ENCODE data around the gene IFNGR2. TPM values are rescaled to one million over a fixed set of nuclear protein-coding genes. Genes with fewer than 3 reads are reported as not detected.

IFNGR2 gene, protein sequence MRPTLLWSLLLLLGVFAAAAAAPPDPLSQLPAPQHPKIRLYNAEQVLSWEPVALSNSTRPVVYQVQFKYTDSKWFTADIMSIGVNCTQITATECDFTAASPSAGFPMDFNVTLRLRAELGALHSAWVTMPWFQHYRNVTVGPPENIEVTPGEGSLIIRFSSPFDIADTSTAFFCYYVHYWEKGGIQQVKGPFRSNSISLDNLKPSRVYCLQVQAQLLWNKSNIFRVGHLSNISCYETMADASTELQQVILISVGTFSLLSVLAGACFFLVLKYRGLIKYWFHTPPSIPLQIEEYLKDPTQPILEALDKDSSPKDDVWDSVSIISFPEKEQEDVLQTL
- 42.4 and 56.8 TPM in 2 replicates for total RNA-seq

DNA sequence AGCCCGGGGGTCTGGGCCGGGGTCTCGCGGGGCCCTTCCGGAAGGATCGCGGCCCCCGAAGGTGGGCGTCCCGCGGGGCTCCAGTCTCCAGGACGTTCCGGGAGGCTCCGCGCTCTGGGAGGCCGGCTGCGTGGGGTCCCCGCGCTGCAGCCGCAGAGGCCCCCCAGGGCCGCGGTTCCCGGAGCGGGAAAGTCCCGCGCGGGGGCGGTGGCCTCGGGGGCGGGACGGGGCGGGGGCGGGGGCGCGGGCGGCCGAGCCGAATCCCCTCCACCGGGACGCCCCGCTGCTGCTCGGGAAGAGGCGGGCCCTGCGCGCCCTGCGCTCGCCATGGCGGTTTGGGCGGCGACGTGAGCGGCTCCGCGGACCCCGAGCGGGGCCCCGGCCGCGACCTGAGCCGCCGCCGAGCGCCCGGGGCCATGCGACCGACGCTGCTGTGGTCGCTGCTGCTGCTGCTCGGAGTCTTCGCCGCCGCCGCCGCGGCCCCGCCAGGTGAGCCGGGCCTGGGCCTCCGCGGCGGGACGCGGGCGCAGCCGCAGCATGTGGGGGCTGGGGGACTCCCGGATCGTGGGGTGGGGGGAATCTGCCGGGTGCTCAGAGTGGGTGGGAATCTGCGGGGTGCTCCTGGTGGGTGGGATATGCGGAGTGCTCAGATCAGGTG is at the start of gene IFNGR2:
Gene IFNGR2 (plus strand): TSS at position 286 of the 658 bp plus-strand sequence. CDS start 131 bp downstream, at position 417.
- TF ChIP-seq, protein P1, sequence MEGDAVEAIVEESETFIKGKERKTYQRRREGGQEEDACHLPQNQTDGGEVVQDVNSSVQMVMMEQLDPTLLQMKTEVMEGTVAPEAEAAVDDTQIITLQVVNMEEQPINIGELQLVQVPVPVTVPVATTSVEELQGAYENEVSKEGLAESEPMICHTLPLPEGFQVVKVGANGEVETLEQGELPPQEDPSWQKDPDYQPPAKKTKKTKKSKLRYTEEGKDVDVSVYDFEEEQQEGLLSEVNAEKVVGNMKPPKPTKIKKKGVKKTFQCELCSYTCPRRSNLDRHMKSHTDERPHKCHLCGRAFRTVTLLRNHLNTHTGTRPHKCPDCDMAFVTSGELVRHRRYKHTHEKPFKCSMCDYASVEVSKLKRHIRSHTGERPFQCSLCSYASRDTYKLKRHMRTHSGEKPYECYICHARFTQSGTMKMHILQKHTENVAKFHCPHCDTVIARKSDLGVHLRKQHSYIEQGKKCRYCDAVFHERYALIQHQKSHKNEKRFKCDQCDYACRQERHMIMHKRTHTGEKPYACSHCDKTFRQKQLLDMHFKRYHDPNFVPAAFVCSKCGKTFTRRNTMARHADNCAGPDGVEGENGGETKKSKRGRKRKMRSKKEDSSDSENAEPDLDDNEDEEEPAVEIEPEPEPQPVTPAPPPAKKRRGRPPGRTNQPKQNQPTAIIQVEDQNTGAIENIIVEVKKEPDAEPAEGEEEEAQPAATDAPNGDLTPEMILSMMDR (IDR thresholded peaks at IDR 0.05; ENCODE audit: insufficient read depth, low read length, severe bottlenecking): no peak
- no peaks in the 10 kb centered on the region for H3K36me3 ChIP-seq (ENCODE audit: control insufficient read depth, insufficient read depth, low read length)
- peak within 1 kb of the TSS; percentile 54 for H3K4me3 ChIP-seq (ENCODE audit: low read depth, low read length)
- no peaks in the 10 kb centered on the region for H3K27me3 ChIP-seq (ENCODE audit: control insufficient read depth, insufficient read depth, low read length)
- FAIRE-seq (no peak), DNase-seq (ENCODE audit: low read depth) (no peak)

DNA sequence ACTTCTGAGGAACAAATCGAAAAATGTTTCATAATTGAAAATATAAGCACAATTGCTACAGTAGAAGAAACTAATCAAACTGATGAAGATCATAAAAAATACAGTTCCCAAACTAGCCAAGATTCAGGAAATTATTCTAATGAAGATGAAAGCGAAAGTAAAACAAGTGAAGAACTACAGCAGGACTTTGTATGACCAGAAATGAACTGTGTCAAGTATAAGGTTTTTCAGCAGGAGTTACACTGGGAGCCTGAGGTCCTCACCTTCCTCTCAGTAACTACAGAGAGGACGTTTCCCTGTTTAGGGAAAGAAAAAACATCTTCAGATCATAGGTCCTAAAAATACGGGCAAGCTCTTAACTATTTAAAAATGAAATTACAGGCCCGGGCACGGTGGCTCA is 47.9 kb upstream of the IFNGR2 start:
- H3K4me3 ChIP-seq (ENCODE audit: low read depth, low read length): no peak overlapping the region
- H3K36me3 ChIP-seq (ENCODE audit: control insufficient read depth, insufficient read depth, low read length): peaks cover 5% of the 10 kb centered on the region
- TF ChIP-seq, protein P1 (IDR thresholded peaks at IDR 0.05; ENCODE audit: insufficient read depth, low read length, severe bottlenecking): no peak
- DNase-seq (ENCODE audit: low read depth) (no peak), FAIRE-seq (no peak)
- no peaks in the 10 kb centered on the region for H3K27me3 ChIP-seq (ENCODE audit: control insufficient read depth, insufficient read depth, low read length)

DNA sequence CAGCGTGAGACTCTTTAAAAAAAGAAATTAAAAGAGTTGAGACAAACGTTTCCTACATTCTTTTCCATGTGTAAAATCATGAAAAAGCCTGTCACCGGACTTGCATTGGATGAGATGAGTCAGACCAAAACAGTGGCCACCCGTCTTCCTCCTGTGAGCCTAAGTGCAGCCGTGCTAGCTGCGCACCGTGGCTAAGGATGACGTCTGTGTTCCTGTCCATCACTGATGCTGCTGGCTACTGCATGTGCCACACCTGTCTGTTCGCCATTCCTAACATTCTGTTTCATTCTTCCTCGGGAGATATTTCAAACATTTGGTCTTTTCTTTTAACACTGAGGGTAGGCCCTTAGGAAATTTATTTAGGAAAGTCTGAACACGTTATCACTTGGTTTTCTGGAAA is 47.2 kb upstream of the IFNGR2 start:
- H3K36me3 ChIP-seq (ENCODE audit: control insufficient read depth, insufficient read depth, low read length): peaks cover 5% of the 10 kb centered on the region
- no peak overlapping the region for H3K4me3 ChIP-seq (ENCODE audit: low read depth, low read length)
- no peaks in the 10 kb centered on the region for H3K27me3 ChIP-seq (ENCODE audit: control insufficient read depth, insufficient read depth, low read length)
- DNase-seq (ENCODE audit: low read depth) (no peak), FAIRE-seq (no peak)
- TF ChIP-seq, protein P1 (IDR thresholded peaks at IDR 0.05; ENCODE audit: insufficient read depth, low read length, severe bottlenecking): no peak

DNA sequence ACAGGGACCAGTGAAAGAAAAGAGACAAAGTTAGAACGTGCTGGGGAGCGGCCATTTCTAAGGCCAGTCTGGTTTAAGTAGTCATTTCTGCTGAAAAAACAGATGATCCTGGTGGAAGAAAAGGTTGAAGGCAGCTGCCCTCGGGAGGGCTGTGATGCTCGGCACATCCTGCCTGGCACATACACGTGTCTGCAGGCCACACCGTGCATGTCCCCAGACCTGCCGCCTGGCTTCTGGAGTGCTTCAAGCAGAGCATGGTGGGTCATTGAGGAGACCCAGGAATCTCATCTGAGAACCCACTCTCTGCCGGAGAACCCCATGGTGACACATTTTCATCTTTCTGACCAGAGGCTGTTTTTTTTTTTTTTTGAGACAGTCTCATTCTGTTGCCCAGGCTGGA is 46.0 kb upstream of the IFNGR2 start:
- TF ChIP-seq, protein P1 (IDR thresholded peaks at IDR 0.05; ENCODE audit: insufficient read depth, low read length, severe bottlenecking): no peak
- no peak for FAIRE-seq
- Histone ChIP-seq H3K4me3 (ENCODE audit: low read depth, low read length) (no peak overlapping the region), H3K27me3 (ENCODE audit: control insufficient read depth, insufficient read depth, low read length) (no peaks in the 10 kb centered on the region), H3K36me3 (ENCODE audit: control insufficient read depth, insufficient read depth, low read length) (peaks cover 5% of the 10 kb centered on the region)
- DNase-seq (ENCODE audit: low read depth): no peak

DNA sequence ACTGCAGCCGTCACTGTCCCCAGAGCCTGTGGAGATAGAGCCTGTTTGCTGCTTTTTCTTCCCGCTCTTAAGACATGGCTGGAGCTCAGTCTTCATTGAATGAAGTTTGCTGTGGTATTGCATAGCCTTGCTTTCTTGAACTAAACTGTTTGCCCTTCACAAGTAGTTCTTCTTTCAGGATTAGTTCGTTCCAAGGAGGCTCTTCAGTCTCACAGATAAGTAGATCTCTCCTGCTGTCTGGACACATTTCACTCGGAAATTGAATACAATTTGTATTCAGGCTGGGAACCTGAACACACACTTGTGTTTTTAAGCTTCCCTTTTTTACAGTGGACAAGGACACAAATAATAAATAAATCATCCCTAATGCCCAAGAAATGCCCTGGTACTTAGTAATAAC is 43.8 kb upstream of the IFNGR2 start:
- H3K36me3 ChIP-seq (ENCODE audit: control insufficient read depth, insufficient read depth, low read length): peaks cover 5% of the 10 kb centered on the region
- TF ChIP-seq, protein P1 (IDR thresholded peaks at IDR 0.05; ENCODE audit: insufficient read depth, low read length, severe bottlenecking): no peak
- FAIRE-seq (no peak), DNase-seq (ENCODE audit: low read depth) (no peak)
- no peaks in the 10 kb centered on the region for H3K27me3 ChIP-seq (ENCODE audit: control insufficient read depth, insufficient read depth, low read length)
- H3K4me3 ChIP-seq (ENCODE audit: low read depth, low read length): no peak overlapping the region

Measured in bronchial epithelial cell (primary cell).